Mucosa of descending colon (tissue), 3 donors: ENCODE measurements around the gene PRR16. TPM values are rescaled to one million over a fixed set of nuclear protein-coding genes. Genes with fewer than 3 reads are reported as not detected.
"Not testable (repeated sequence)": the region's sequence is repeated elsewhere in the genome, so short reads cannot be mapped to it uniquely, and the experiment has no call there.

Experiments used
- ATAC-seq: fragments of 200-7000 bp; cut with Tn5 transposase; one replicate; pipeline ENCODE4 v1.9.1; 2020; ENCODE audit warnings: mild to moderate bottlenecking, moderate library complexity
- DNase-seq, 3 donors: peaks; one replicate each; pipeline ENCODE4 v3.0.0-alpha.2; 2020
- H3K36me3 ChIP-seq: fragments of 200-600 bp; one replicate; pipeline ENCODE4 v1.8.0; 2021; ENCODE audit warnings: low read depth, mild to moderate bottlenecking
- H3K4me1 ChIP-seq: fragments of 200-600 bp; one replicate; pipeline ENCODE4 v1.8.0; 2021; ENCODE audit warnings: low read depth, mild to moderate bottlenecking
- H3K4me3 ChIP-seq: fragments of 200-600 bp; one replicate; pipeline ENCODE4 v1.8.0; 2021; ENCODE audit warnings: mild to moderate bottlenecking
- H3K9me3 ChIP-seq: fragments of 200-600 bp; one replicate; pipeline ENCODE4 v1.8.0; 2021; ENCODE audit warnings: mild to moderate bottlenecking
- CTCF ChIP-seq: fragments of 200-600 bp; IDR thresholded peaks from one replicate; pipeline ENCODE4 v1.8.0; 2022; ENCODE audit warnings: antibody characterized with exemption, mild to moderate bottlenecking
- intact Hi-C, 2 donors: fragments of 100-400 bp; cut with DNase I in 1 of 2; cut with micrococcal nuclease in 1 of 2; formaldehyde crosslinking; loops; one replicate each; pipeline versions ENCODE4 v1.11.0 to v1.11.1; 2022; cut with DNase I, micrococcal nuclease
- long read RNA-seq, 2 donors: library from polyadenylated mRNA; unstranded; transcript quantifications; one replicate each; pipeline ENCODE4 v2.0.0, GENCODE V29; 2019 to 2021
- total RNA-seq, 3 donors: library from RNA; stranded (reverse); fragmentation: NEBNext Ultra II Directional in 2 of 3; extraction: Animal tissue kit (Norgen Biotek cat#: 25700) in 2 of 3; gene quantifications; one replicate each; pipeline versions ENCODE4 v1.2.1 to v1.2.4, GENCODE V29; 2021 to 2023
- donor health status: DM: no; HTN: no; CAD: no; lungs with moderate emphysema.
- donor health status: DM: no; HTN: no; CAD: no.
- donor health status: DM: no; HTN: yes; CAD: no.

Gene PRR16
- total RNA-seq = 1 to 10 TPM in 2 of 3 donors, under 1 TPM in 1; 0.69 to 2.9 (median 1.9) TPM
- long read RNA-seq, donor 1, partial matches to known transcripts = 0 of 1 reads
- long read RNA-seq, donor 1, other reads (novel, unspliced or antisense) = 1 of 1 reads
- long read RNA-seq, donor 2, partial matches to known transcripts = 0 of 2 reads
- long read RNA-seq, donor 2, other reads (novel, unspliced or antisense) = 2 of 2 reads

DNA sequence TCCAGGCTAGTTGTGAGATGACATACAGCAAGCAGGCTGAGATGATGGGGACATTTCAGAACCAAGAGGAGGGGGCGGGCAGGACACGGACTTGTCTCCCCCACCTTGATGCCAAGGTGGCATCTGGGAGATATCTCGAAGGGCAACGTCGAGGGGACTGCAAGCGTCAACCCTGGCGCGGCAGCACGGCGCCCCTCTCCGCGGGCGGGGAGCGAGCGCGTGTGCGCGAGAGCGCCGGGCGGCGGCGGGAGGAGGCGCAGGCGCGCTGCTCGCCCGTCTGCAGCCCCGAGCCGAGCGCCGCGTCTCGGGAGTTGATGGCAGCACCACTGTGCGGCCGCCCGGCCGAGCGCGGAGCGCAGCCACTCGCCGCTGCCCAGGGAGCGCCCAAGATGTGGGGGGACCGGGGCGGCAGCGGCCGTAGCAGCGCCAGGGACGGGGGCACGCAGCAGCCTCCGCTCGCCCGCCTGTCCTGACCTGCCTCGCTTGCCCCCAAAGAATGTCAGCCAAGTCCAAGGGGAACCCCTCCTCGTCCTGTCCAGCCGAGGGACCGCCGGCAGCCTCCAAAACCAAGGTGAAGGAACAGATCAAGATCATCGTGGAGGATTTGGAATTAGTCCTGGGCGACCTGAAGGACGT, at the start of gene PRR16:
PRR16 (plus strand) TSS at position 310 of the 636 bp plus-strand sequence.
- no peaks in the 10 kb centered on the region for H3K36me3 ChIP-seq
- ATAC-seq (peak; percentile 87), DNase-seq (peak; percentile 20 to 52 (median 42))
- intact Hi-C loops = no loop called here
- no peak within 1 kb of the TSS for H3K4me3 ChIP-seq
- H3K4me1 ChIP-seq = peaks cover 9% of the 10 kb centered on the region
- H3K9me3 ChIP-seq = no peaks in the 10 kb centered on the region
- TF ChIP-seq CTCF = no peak

DNA sequence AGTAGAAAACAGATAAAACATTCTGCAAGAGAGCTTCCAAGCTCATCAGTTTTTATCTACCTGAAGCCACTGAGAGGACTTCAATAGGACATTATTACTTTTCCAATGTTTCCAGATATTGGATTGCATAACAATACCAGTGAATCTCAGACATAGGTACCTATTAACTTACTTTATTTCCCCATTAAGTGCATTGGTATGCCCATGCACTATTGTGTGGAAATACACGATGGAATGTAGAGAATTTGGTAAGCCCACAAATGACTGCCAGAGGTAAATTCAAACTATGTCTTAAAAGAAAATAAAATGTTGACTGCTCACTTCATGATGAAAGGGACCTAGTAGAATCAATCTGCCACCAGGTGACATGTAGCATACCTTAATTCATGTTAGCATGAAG, 48.1 kb upstream of the PRR16 start:
- Histone ChIP-seq H3K36me3 (no peaks in the 10 kb centered on the region), H3K9me3 (no peaks in the 10 kb centered on the region), H3K4me3 (no peak overlapping the region), H3K4me1 (no peaks in the 10 kb centered on the region)
- intact Hi-C loops = no loop called here
- ATAC-seq (no peak), DNase-seq (no peak)
- no peak for TF ChIP-seq CTCF

GRCh38 chr5:120419127-120419526, 45.0 kb upstream of the PRR16 start:
- DNase-seq = no peak
- Histone ChIP-seq H3K4me1 (no peaks in the 10 kb centered on the region), H3K9me3 (no peaks in the 10 kb centered on the region), H3K4me3 (no peak overlapping the region), H3K36me3 (no peaks in the 10 kb centered on the region)
- ATAC-seq = no peak
- no peak for TF ChIP-seq CTCF
- intact Hi-C loops = no loop called here

GRCh38 chr5:120426633-120427275, 37.3 kb upstream of the PRR16 start:
- intact Hi-C loops, H3K9me3 ChIP-seq, ATAC-seq, H3K36me3 ChIP-seq, DNase-seq, H3K4me3 ChIP-seq, H3K4me1 ChIP-seq: not testable (repeated sequence)

DNA sequence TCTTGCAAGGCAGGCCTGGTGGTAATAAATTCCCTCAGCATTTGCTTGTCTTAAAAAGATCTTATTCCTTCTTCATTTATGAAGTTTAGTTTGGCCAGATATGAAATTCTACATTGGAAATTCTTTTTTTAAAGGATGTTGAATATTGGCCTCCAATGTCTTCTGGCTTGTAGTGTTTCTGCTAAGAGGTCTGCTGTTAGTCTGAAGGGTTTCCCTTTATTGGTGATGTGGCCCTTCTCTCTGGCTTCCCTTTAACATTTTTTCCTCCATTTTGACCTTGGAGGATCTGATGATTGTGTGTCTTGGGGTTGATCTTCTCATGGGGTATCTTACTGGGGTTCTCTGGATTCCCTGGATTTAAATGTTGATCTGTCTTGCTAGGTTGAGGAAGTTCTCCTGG, 33.5 kb upstream of the PRR16 start:
- Histone ChIP-seq H3K9me3 (no peaks in the 10 kb centered on the region), H3K36me3 (no peaks in the 10 kb centered on the region), H3K4me3 (no peak overlapping the region), H3K4me1 (no peaks in the 10 kb centered on the region)
- no peak for ATAC-seq
- TF ChIP-seq CTCF = no peak
- intact Hi-C loops = no loop called here
- DNase-seq = no peak

GRCh38 chr5:120432861-120433260, 31.2 kb upstream of the PRR16 start:
- DNase-seq = no peak
- no peak for TF ChIP-seq CTCF
- no peaks in the 10 kb centered on the region for H3K36me3 ChIP-seq
- no peak for ATAC-seq
- no peak overlapping the region for H3K4me3 ChIP-seq
- intact Hi-C loops = no loop called here
- no peaks in the 10 kb centered on the region for H3K9me3 ChIP-seq
- no peaks in the 10 kb centered on the region for H3K4me1 ChIP-seq
